CD8-positive, alpha-beta memory T cell (primary cell): ENCODE measurements around the gene CHST6. TPM values are rescaled to one million over a fixed set of nuclear protein-coding genes. Genes with fewer than 3 reads are reported as not detected.
"Not testable (repeated sequence)": the region's sequence is repeated elsewhere in the genome, so short reads cannot be mapped to it uniquely, and the experiment has no call there.

Experiments
- CTCF ChIA-PET: fragments of 350-600 bp; sonication (Branson Sonifier 250); formaldehyde crosslinking; loops from one replicate; lab custom pipeline; 2021; ENCODE audit warnings: antibody characterized with exemption; lab: Charles Lee
- POLR2A ChIA-PET: fragments of 350-600 bp; sonication (Branson Sonifier 250); formaldehyde crosslinking; loops from one replicate; lab custom pipeline; 2021; ENCODE audit warnings: antibody characterized with exemption; lab: Charles Lee
- DNase-seq, 5 donors: peaks; one replicate each; pipeline versions ENCODE4 v3.0.0 to v3.0.0-alpha.2; 2020 to 2022; ENCODE audit warnings: mixed read lengths in 1 of 5
- H3K27ac ChIP-seq: one replicate; pipeline ENCODE4 v1.7.0; 2013; ENCODE audit warnings: low read depth, mild to moderate bottlenecking, low read length, moderate library complexity
- H3K27me3 ChIP-seq: 2 replicates; pipeline ENCODE4 v1.7.0; 2013; ENCODE audit warnings: low read length, mild to moderate bottlenecking; ENCODE audit not compliant: insufficient read depth, poor library complexity, severe bottlenecking
- H3K36me3 ChIP-seq: 2 replicates; pipeline ENCODE4 v1.7.0; 2013; ENCODE audit warnings: mild to moderate bottlenecking, low read length, moderate library complexity; ENCODE audit not compliant: insufficient read depth
- H3K4me1 ChIP-seq: 2 replicates; pipeline ENCODE4 v1.7.0; 2013; ENCODE audit warnings: mild to moderate bottlenecking, low read length, moderate library complexity; ENCODE audit not compliant: insufficient read depth
- H3K4me3 ChIP-seq: 2 replicates; pipeline ENCODE4 v1.7.0; 2013; ENCODE audit warnings: mild to moderate bottlenecking, low read length
- H3K9me3 ChIP-seq: 2 replicates; pipeline ENCODE4 v1.7.0; 2013; ENCODE audit warnings: mild to moderate bottlenecking, low read length
- H3K27ac Mint-ChIP-seq, 8 donors: one replicate each; pipeline ENCODE4 v1.8.0; 2020 to 2021; ENCODE audit warnings: mixed read lengths in 8 of 8, mild to moderate bottlenecking in 6 of 8, inconsistent platforms in 3 of 8, moderate library complexity in 3 of 8
- H3K27me3 Mint-ChIP-seq, 2 donors: one replicate each; pipeline ENCODE4 v1.8.0; 2020 to 2021; ENCODE audit warnings: mixed read lengths in 2 of 2, mild to moderate bottlenecking in 1 of 2, moderate library complexity in 1 of 2
- H3K36me3 Mint-ChIP-seq, 3 donors: one replicate each; pipeline ENCODE4 v1.8.0; 2020 to 2021; ENCODE audit warnings: mixed read lengths in 3 of 3, inconsistent platforms in 1 of 3, mild to moderate bottlenecking in 1 of 3
- H3K4me1 Mint-ChIP-seq, 3 donors: one replicate each; pipeline ENCODE4 v1.8.0; 2020 to 2021; ENCODE audit warnings: mixed read lengths in 3 of 3, inconsistent platforms in 1 of 3, mild to moderate bottlenecking in 1 of 3
- H3K4me3 Mint-ChIP-seq, 7 donors: one replicate each; pipeline ENCODE4 v1.8.0; 2020 to 2021; ENCODE audit warnings: mixed read lengths in 7 of 7, mild to moderate bottlenecking in 6 of 7, moderate library complexity in 4 of 7, inconsistent platforms in 2 of 7
- H3K9me3 Mint-ChIP-seq, 5 donors: one replicate each; pipeline ENCODE4 v1.8.0; 2020 to 2022; ENCODE audit warnings: mixed read lengths in 5 of 5, mild to moderate bottlenecking in 3 of 5, moderate library complexity in 2 of 5, inconsistent platforms in 1 of 5
- polyA plus RNA-seq: library from polyadenylated mRNA; unstranded; fragments of 300-500 nt; fragmentation: Illumina TruSeq; gene quantifications from one replicate; pipeline ENCODE4 v1.2.3, GENCODE V29; 2021
- total RNA-seq, 2 experiments: library from RNA; stranded (reverse); gene quantifications; one replicate each; pipeline ENCODE4 v1.2.3, GENCODE V29; 2021

CHST6 gene
- total and polyA plus RNA-seq, 3 experiments from 2014 or later: 0.04 to 0.11 TPM; not detected in 1

DNA sequence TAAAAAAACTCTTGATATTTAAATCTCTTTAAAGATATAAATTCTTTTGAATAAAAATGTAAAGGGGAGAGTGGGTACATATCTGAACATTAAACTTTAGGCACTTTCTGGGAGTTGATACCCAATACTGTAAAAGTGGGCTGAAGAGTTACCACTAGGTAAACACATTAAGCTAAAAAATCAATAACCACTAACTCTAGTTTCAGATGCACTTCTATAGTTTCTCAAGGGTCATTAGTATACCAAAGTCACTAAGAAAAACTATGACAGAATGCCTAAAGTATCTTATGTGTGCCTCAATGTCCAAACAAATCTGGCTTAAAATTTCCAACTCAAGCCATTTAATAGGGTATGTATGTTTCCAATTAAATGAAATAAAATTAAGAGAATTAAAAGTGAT lies 48.8 kb downstream of the CHST6 start:
- H3K4me3 Mint-ChIP-seq: no peak overlapping the region
- H3K27ac Mint-ChIP-seq: peak overlapping the region in 1 of 8 donors; percentile 15
- peaks cover under 1 to 9% (median 3%) of the 10 kb centered on the region in 3 donors for H3K4me1 Mint-ChIP-seq
- H3K36me3 ChIP-seq: peaks cover 23% of the 10 kb centered on the region
- no peak for DNase-seq
- H3K27me3 ChIP-seq: no peaks in the 10 kb centered on the region
- no peak overlapping the region for H3K27ac ChIP-seq
- H3K4me1 ChIP-seq: no peaks in the 10 kb centered on the region
- peaks cover 5 to 56% (median 6%) of the 10 kb centered on the region in 3 donors for H3K36me3 Mint-ChIP-seq
- no peaks in the 10 kb centered on the region for H3K27me3 Mint-ChIP-seq
- ChIA-PET CTCF (interaction anchor here (1.4 to 1.8 kb wide), 2 partner anchors 24 to 26 kb away, joined by 3 to 4 read pairs; no protein-coding TSS in a partner anchor), POLR2A (no interaction called here)
- no peaks in the 10 kb centered on the region for H3K9me3 ChIP-seq
- H3K4me3 ChIP-seq: no peak overlapping the region
- H3K9me3 Mint-ChIP-seq: no peaks in the 10 kb centered on the region

DNA sequence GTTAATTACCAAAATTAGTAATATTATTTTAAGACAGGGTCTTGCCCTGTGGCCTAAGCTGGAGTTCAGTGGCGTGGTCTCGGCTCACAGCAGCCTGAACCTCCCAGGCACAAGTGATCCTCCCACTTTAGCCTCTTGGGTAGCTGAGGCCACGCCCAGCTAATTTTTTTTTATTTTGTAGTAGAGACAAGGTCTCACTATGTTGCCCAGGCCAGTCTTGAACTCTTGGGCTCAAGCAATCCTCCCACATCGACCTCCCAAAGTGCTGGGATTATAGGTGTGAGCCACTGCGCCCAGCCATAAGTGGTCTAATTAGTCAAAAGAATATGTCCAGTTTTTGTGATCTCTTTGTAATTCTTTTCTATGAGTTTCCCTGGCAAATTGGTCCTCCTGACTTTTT lies 49.9 kb downstream of the CHST6 start:
- Mint-ChIP-seq H3K4me1 (peaks cover 0 to 5% (median 3%) of the 10 kb centered on the region in 3 donors), H3K9me3 (no peaks in the 10 kb centered on the region), H3K36me3 (peaks cover 5 to 45% (median 6%) of the 10 kb centered on the region in 3 donors), H3K27ac (peak overlapping the region in 1 of 8 donors; percentile 38), H3K27me3 (no peaks in the 10 kb centered on the region), H3K4me3 (no peak overlapping the region)
- CTCF ChIA-PET: interaction anchor here (1.0 to 1.8 kb wide), 5 partner anchors 8 to 72 kb away, joined by 3 to 4 read pairs (median 4); partner anchors contain the start of gene CFDP1
- Histone ChIP-seq H3K27ac (no peak overlapping the region), H3K27me3 (no peaks in the 10 kb centered on the region), H3K4me3 (no peak overlapping the region), H3K9me3 (no peaks in the 10 kb centered on the region), H3K4me1 (no peaks in the 10 kb centered on the region), H3K36me3 (peaks cover 14% of the 10 kb centered on the region)
- DNase-seq: no peak
- POLR2A ChIA-PET: interaction anchor here (0.9 kb wide), 1 partner anchor 11 kb away, joined by 3 read pairs; the partner anchor contains the start of gene CFDP1

DNA sequence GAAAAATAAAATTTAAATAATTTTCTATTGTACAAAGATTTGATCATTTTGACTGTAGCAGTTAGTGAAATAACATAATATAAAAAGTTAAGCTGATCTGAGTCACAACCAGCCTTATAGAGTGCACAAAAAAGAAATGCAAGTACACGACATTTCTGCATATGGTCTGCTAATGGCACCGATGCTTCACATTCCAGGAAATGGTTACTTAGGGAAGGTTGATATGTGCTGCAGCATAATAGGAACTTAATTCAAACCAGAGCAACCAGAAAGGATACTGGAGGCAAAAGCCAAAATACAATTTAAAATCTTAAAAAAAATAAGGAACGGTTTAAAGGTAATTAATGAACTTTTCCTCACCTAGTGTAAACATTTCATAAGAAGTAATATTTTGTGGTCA lies 51.9 kb downstream of the CHST6 start:
- ChIA-PET POLR2A (no interaction called here), CTCF (no interaction called here)
- peaks cover 0 to 31% (median 2%) of the 10 kb centered on the region in 3 donors for H3K36me3 Mint-ChIP-seq
- Histone ChIP-seq H3K27ac (no peak overlapping the region), H3K27me3 (no peaks in the 10 kb centered on the region), H3K4me3 (no peak overlapping the region), H3K4me1 (no peaks in the 10 kb centered on the region), H3K36me3 (peaks cover 13% of the 10 kb centered on the region), H3K9me3 (no peaks in the 10 kb centered on the region)
- H3K27me3 Mint-ChIP-seq: no peaks in the 10 kb centered on the region
- no peak overlapping the region for H3K4me3 Mint-ChIP-seq
- H3K9me3 Mint-ChIP-seq: no peaks in the 10 kb centered on the region
- no peak for DNase-seq
- peak overlapping the region in 1 of 8 donors; percentile 41 for H3K27ac Mint-ChIP-seq
- H3K4me1 Mint-ChIP-seq: no peaks in the 10 kb centered on the region

DNA sequence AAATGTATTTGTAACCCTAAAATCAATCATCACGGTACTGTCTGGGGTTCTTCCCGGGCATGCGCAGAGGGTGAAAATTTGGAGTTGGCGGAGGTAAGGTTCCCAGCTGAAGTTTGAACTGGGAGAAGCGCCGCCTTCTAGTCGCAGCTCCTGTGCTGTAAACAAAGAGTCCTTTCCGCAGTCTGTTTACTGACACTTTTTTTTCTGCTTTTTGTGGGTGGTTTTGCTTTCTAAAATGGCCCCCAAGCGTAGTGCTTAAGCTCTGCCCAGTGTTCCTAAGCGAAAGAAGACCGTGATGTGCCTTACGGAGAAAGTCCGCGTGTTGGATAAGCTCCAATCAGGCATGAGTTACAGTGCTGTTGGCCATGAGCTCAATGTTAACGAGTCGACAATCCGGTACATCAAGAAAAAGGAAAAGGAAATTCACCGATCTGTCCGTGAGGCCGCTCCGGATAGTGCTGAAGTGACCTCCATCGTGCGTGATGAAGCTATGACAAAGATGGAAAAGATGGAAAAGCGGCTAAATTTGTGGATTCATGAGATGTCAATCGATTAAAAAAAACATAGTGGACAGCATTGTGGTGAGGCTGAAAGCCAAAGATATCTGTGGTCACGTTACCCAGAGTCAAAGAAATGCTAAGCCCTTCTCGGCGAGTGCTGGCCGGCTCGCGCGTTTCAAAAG lies 61.4 kb downstream of the CHST6 start:
- ChIA-PET POLR2A (interaction anchor here (0.6 to 2.5 kb wide), 9 partner anchors 11 to 1139 kb away, joined by 3 to 21 read pairs (median 5); partner anchors contain the start of genes ADAT1, GABARAPL2, KARS1 and TERF2IP), CTCF (interaction anchor here (0.7 to 2.7 kb wide), 15 partner anchors 9 to 234 kb away, joined by 3 to 37 read pairs (median 4); partner anchors contain the start of genes ADAT1, KARS1, TERF2IP and TMEM170A)
- Mint-ChIP-seq H3K36me3 (peaks cover 0 to 18% (median 0%) of the 10 kb centered on the region in 3 donors), H3K4me3 (peak overlapping the region; percentile 86 to 93 (median 92)), H3K27ac (peak overlapping the region; percentile 93 to 99 (median 96)), H3K9me3 (no peaks in the 10 kb centered on the region), H3K27me3 (peaks cover 0 to 2% of the 10 kb centered on the region in 2 donors), H3K4me1 (peaks cover 23 to 40% (median 37%) of the 10 kb centered on the region in 3 donors)
- H3K36me3 ChIP-seq: no peaks in the 10 kb centered on the region
- H3K27ac ChIP-seq: peak overlapping the region; percentile 98
- H3K4me1 ChIP-seq: peaks cover 12% of the 10 kb centered on the region
- H3K9me3 ChIP-seq: no peaks in the 10 kb centered on the region
- H3K4me3 ChIP-seq: peak overlapping the region; percentile 93
- peak in 3 of 5 donors; percentile 68 to 87 (median 87) for DNase-seq
- H3K27me3 ChIP-seq: no peaks in the 10 kb centered on the region

DNA sequence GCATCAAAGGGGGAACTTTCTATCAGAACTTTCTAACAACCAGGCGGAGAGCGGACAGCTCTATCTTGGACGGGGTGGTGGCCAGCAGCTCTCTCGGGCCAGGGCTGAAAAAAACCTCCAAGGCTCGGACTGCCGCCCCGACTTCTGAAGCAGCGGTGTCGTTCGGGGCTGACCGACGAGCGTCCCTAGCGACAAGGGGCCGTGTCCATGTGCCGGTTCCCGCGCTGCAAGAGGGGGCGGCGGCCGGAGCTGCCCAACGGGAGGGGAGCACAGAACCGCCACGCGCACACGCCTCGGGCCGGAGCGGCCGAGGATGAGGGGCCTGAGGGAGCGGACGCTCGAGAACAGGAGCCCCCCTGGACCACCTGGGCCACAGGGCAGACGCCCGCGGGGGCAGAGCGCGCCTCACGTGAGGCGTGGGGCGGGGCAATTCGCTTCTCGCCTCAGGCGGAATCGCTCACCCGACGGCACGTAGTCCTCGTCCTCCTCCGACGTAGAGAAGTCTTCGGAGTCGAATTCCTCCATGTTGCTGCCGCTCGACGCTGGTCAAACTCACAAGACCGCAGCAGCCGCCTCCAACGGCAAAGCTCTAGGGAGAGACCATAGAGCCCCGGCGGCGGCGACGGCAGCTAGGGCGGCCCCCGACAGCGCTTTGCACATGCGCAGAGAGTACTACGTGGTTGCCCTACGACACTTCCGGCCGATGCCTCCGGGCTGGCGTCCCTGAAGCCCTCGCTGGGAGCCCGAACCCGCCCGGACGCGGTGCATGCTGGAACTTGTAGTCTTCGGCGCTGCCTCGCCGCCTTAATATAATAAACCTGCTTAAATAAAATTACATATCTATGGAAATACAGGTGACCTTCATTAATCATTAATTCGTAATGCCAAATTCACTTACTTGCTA lies 62.2 kb downstream of the CHST6 start, which contains the start of gene CFDP1:
Gene CFDP1 (minus strand): TSS at position 676 of the 904 bp plus-strand sequence. CDS start 151 bp downstream, at position 525.
- Mint-ChIP-seq H3K27me3 (peaks cover 0 to 2% of the 10 kb centered on the region in 2 donors), H3K4me1 (peaks cover 25 to 46% (median 39%) of the 10 kb centered on the region in 3 donors), H3K4me3 (peak within 1 kb of the TSS; percentile 86 to 95 (median 93)), H3K36me3 (peaks cover 0 to 18% (median 0%) of the 10 kb centered on the region in 3 donors), H3K9me3 (no peaks in the 10 kb centered on the region), H3K27ac (peak within 1 kb of the TSS; percentile 94 to 99 (median 97))
- POLR2A ChIA-PET: interaction anchor here (0.6 to 2.5 kb wide), 10 partner anchors 12 to 1138 kb away, joined by 3 to 21 read pairs (median 4); partner anchors contain the start of genes ADAT1, GABARAPL2, KARS1 and TERF2IP
- Histone ChIP-seq H3K36me3 (no peaks in the 10 kb centered on the region), H3K9me3 (no peaks in the 10 kb centered on the region), H3K27me3 (no peaks in the 10 kb centered on the region), H3K4me1 (peaks cover 12% of the 10 kb centered on the region), H3K4me3 (peak within 1 kb of the TSS; percentile 93), H3K27ac (peak within 1 kb of the TSS; percentile 98)
- CTCF ChIA-PET: interaction anchor here (0.8 to 2.7 kb wide), 14 partner anchors 12 to 233 kb away, joined by 3 to 37 read pairs (median 4); partner anchors contain the start of genes ADAT1, KARS1, TERF2IP and TMEM170A
- DNase-seq: peak; percentile 94 to 98 (median 96)

DNA sequence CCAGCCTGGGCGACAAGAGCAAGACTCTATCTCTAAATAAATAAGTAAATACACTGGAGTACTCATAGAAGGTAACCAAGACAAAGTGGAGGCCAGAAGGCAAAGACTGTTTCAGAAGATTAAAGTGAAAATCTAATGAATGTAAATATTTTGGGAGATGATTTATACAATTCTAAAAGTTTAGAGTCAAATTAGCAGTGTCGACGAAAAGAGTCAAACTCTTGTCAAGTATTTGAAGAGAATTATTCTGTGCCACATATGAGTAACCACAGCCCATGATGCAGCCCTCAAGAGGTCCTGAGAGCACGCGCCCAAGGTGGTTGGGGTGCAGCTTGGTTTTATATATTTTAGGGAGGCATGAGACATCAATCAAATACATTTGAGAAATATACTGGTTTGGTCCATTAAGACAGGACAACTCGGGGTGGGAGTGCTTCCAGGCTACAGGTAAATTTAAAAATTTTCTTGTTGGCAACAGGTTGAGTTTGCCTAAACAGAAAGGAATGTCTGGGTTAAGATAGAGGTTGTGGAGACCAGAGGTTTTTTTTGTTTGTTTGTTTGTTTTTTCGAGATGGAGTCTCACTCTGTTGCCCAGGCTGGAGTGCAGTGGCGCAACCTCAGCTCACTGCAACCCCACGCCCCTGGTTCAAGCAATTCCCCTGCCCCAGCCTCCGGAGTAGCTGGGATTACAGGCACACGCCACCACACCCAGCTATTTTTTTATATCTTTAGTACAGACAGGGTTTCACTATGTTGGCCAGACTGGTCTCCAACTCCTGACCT lies 65.4 kb downstream of the CHST6 start:
- CTCF ChIA-PET: interaction anchor here (1.1 kb wide), 1 partner anchor 10 kb away, joined by 3 read pairs; no protein-coding TSS in a partner anchor
- Mint-ChIP-seq H3K36me3 (peaks cover 0 to 26% (median 0%) of the 10 kb centered on the region in 3 donors), H3K27ac (peak overlapping the region in 5 of 8 donors; percentile 17 to 89 (median 47)), H3K4me1 (peaks cover 30 to 70% (median 53%) of the 10 kb centered on the region in 3 donors), H3K9me3 (no peaks in the 10 kb centered on the region), H3K27me3 (no peaks in the 10 kb centered on the region), H3K4me3 (peak overlapping the region in 2 of 7 donors; percentile 39 to 86)
- Histone ChIP-seq H3K27ac (no peak overlapping the region), H3K9me3 (no peaks in the 10 kb centered on the region), H3K4me1 (peaks cover 12% of the 10 kb centered on the region), H3K36me3 (no peaks in the 10 kb centered on the region), H3K4me3 (no peak overlapping the region), H3K27me3 (no peaks in the 10 kb centered on the region)
- POLR2A ChIA-PET: no interaction called here
- DNase-seq: no peak

DNA sequence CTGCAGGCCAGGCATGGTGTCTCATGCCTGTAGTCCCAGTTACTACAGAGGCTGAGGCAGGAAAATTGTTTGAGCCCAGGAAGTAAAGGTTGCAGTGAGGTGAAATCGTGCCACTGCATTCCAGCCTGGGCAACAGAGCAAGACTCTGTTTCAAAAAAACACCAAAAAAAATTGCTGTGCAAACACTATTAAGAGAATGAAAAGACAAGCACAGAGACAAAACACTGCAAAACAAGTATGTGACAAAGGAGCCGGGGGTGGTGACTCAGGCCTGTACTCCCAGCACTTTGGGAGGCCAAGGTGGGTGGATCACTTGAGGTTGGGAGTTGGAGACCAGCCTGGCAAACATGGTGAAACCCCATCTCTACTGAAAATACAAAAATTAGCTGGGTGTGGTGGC lies 68.7 kb downstream of the CHST6 start:
- POLR2A ChIA-PET, H3K36me3 ChIP-seq, CTCF ChIA-PET, H3K9me3 Mint-ChIP-seq, H3K27me3 ChIP-seq, H3K9me3 ChIP-seq, H3K4me3 Mint-ChIP-seq, H3K4me1 ChIP-seq, H3K27ac ChIP-seq, H3K4me3 ChIP-seq, H3K27me3 Mint-ChIP-seq, DNase-seq: not testable (repeated sequence)
- Mint-ChIP-seq H3K36me3 (peaks cover 0 to 16% (median 0%) of the 10 kb centered on the region in 3 donors), H3K27ac (peak overlapping the region in 2 of 8 donors; percentile 17 to 78), H3K4me1 (peaks cover 21 to 67% (median 41%) of the 10 kb centered on the region in 3 donors)
